HG03378 (cell line): ENCODE data around the gene CELSR2.
"Not testable (repeated sequence)": the region's sequence is repeated elsewhere in the genome, so short reads cannot be mapped to it uniquely, and the experiment has no call there.

ENCODE experiments used
- ATAC-seq: cut with Tn5 transposase; IDR thresholded peaks from one replicate; pipeline ENCODE4 v1.9.1; 2021; ENCODE audit warnings: mild to moderate bottlenecking, moderate library complexity; ENCODE audit not compliant: unreplicated experiment

Gene CELSR2

GRCh38 chr1:109277434-109278204 is 28.3 kb downstream of the CELSR2 start:
- peak; percentile 67 for ATAC-seq

- no peak for ATAC-seq
These were observed 30.4 kb downstream of the CELSR2 start for GRCh38 chr1:109279615-109280278.

- ATAC-seq: no peak
These were observed 31.5 kb downstream of the CELSR2 start for GRCh38 chr1:109280862-109281261.

- ATAC-seq: no peak
These were observed 32.5 kb downstream of the CELSR2 start for GRCh38 chr1:109281680-109282496.

- no peak for ATAC-seq
These were observed 33.2 kb downstream of the CELSR2 start for GRCh38 chr1:109282497-109282951.

- ATAC-seq: peak; percentile 84
These were observed 33.8 kb downstream of the CELSR2 start, which contains the start of gene PSRC1 for GRCh38 chr1:109282952-109283747. TSS of gene PSRC1 (minus strand) at chr1:109283145.

GRCh38 chr1:109283748-109284600 is 34.6 kb downstream of the CELSR2 start:
- no peak for ATAC-seq

GRCh38 chr1:109286762-109287161 is 37.4 kb downstream of the CELSR2 start:
- not testable (repeated sequence) for ATAC-seq

GRCh38 chr1:109290137-109290536 is 40.8 kb downstream of the CELSR2 start:
- no peak for ATAC-seq

- no peak for ATAC-seq
These were observed 41.7 kb downstream of the CELSR2 start for GRCh38 chr1:109290998-109291397.

- ATAC-seq: no peak
These were observed 43.0 kb downstream of the CELSR2 start for GRCh38 chr1:109292364-109292763.

- ATAC-seq: no peak
These were observed 43.7 kb downstream of the CELSR2 start for GRCh38 chr1:109293026-109293425.

- ATAC-seq: no peak
These were observed 45.1 kb downstream of the CELSR2 start for GRCh38 chr1:109294481-109294880.

GRCh38 chr1:109295712-109296415 is 46.5 kb downstream of the CELSR2 start:
- ATAC-seq: no peak

GRCh38 chr1:109296782-109297181 is 47.4 kb downstream of the CELSR2 start:
- ATAC-seq: no peak

GRCh38 chr1:109298666-109299557 is 49.6 kb downstream of the CELSR2 start:
- ATAC-seq: no peak

- no peak for ATAC-seq
These were observed 50.4 kb downstream of the CELSR2 start for GRCh38 chr1:109299558-109300343.
